Spinal cord (tissue), 10 donors: Measurements from ENCODE around the gene TNIP1. TPM values are rescaled to one million over a fixed set of nuclear protein-coding genes. Genes with fewer than 3 reads are reported as not detected.

ENCODE experiments used
- DNase-seq, 6 donors: peaks; one replicate each; pipeline versions ENCODE4 v3.0.0 to v3.0.0-alpha.2; 2013 to 2015; ENCODE audit warnings: low spot score in 6 of 6, low read depth in 4 of 6
- H3K27ac ChIP-seq: one replicate; pipeline ENCODE4 v1.5.1; 2013; ENCODE audit warnings: low read depth, low read length, control low read depth
- H3K27me3 ChIP-seq: one replicate; pipeline ENCODE4 v1.6.1; 2013; ENCODE audit warnings: low read length; ENCODE audit not compliant: control insufficient read depth, insufficient read depth
- H3K36me3 ChIP-seq: one replicate; pipeline ENCODE4 v1.6.1; 2013; ENCODE audit warnings: low read length; ENCODE audit not compliant: control insufficient read depth, insufficient read depth
- H3K4me1 ChIP-seq: one replicate; pipeline ENCODE4 v1.6.1; 2013; ENCODE audit warnings: low read length; ENCODE audit not compliant: control insufficient read depth, insufficient read depth
- H3K4me3 ChIP-seq: one replicate; pipeline ENCODE4 v1.5.1; 2013; ENCODE audit warnings: low read depth, low read length, control low read depth
- H3K9me3 ChIP-seq: one replicate; pipeline ENCODE4 v1.6.1; 2013; ENCODE audit warnings: low read length; ENCODE audit not compliant: control insufficient read depth, insufficient read depth
- WGBS: methylation state at CpG from one replicate; pipeline ENCODE4 v1.1.5; 2013; ENCODE audit warnings: missing lambda C conversion rate; ENCODE audit not compliant: insufficient coverage; 5-methylcytosine and 5-hydroxymethylcytosine counted together
- polyA plus RNA-seq, 2 donors: library from polyadenylated mRNA; unstranded; fragments of 120-200 nt; gene quantifications; one replicate each; pipeline ENCODE4 v1.2.1, GENCODE V29; 2013; ENCODE audit not compliant: insufficient read length in 2 of 2
- total RNA-seq, 2 donors: library from RNA; depleted of rRNA in 1 of 2; stranded (reverse); fragments of 120-200 nt in 1 of 2; fragments of >200 nt in 1 of 2; gene quantifications; one replicate each; pipeline versions ENCODE4 v1.2.3 to v1.2.4, GENCODE V29; 2013 to 2014
- donor health status: healthy.

The TNIP1 gene
- total and polyA plus RNA-seq, 4 donors = 25.5 to 63.7 (median 52.4) TPM

- no peaks in the 10 kb centered on the region for H3K27me3 ChIP-seq
- no peak overlapping the region for H3K27ac ChIP-seq
- DNase-seq = no peak
- H3K9me3 ChIP-seq = no peaks in the 10 kb centered on the region
- H3K4me3 ChIP-seq = no peak overlapping the region
- H3K4me1 ChIP-seq = no peaks in the 10 kb centered on the region
- H3K36me3 ChIP-seq = peaks cover 60% of the 10 kb centered on the region
- 97% methylated on average over 6 of the region's 11 CpGs for WGBS
These were observed 52.8 kb downstream of the TNIP1 start for GRCh38 chr5:151027961-151028479.

- H3K27ac ChIP-seq = no peak overlapping the region
- H3K4me3 ChIP-seq = no peak overlapping the region
- H3K27me3 ChIP-seq = no peaks in the 10 kb centered on the region
- H3K4me1 ChIP-seq = no peaks in the 10 kb centered on the region
- DNase-seq = no peak
- no peaks in the 10 kb centered on the region for H3K9me3 ChIP-seq
- H3K36me3 ChIP-seq = peaks cover 49% of the 10 kb centered on the region
- 87% methylated on average over 7 of the region's 7 CpGs for WGBS
These were observed 54.2 kb downstream of the TNIP1 start for GRCh38 chr5:151026679-151027078.

DNA sequence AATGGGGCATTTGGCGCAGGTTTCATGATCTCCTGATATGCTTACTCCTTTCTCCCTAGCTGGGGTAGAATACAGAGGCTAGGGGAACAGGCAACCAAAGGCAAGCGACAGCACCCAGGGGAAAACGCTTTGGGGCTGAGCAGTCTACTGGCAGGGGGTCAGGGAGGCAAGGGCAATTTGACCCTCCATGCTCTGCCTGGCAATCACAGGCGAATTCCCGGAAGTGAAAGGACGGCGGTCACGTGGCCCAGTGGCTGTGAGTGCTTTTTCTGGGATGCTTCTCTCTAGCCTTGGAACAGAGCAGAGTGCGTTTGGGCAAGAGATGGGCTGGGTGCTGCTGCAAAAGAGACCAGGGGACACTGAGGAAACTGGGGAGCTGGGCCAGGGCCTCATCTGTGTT is 54.7 kb downstream of the TNIP1 start:
- no peaks in the 10 kb centered on the region for H3K9me3 ChIP-seq
- no peaks in the 10 kb centered on the region for H3K27me3 ChIP-seq
- no peak overlapping the region for H3K27ac ChIP-seq
- H3K36me3 ChIP-seq = peaks cover 43% of the 10 kb centered on the region
- DNase-seq = no peak
- 86% methylated on average over 8 of the region's 9 CpGs for WGBS
- no peak overlapping the region for H3K4me3 ChIP-seq
- H3K4me1 ChIP-seq = peaks cover 2% of the 10 kb centered on the region

GRCh38 chr5:151025250-151025606 is 55.6 kb downstream of the TNIP1 start:
- Histone ChIP-seq H3K27me3 (no peaks in the 10 kb centered on the region), H3K4me1 (peaks cover 10% of the 10 kb centered on the region), H3K4me3 (no peak overlapping the region), H3K36me3 (peaks cover 37% of the 10 kb centered on the region), H3K27ac (no peak overlapping the region), H3K9me3 (no peaks in the 10 kb centered on the region)
- WGBS = 93% methylated on average over 6 of the region's 7 CpGs
- DNase-seq = no peak

- no peak for DNase-seq
- no peak overlapping the region for H3K4me3 ChIP-seq
- H3K4me1 ChIP-seq = peaks cover 12% of the 10 kb centered on the region
- no peak overlapping the region for H3K27ac ChIP-seq
- H3K27me3 ChIP-seq = no peaks in the 10 kb centered on the region
- 96% methylated on average over 3 of the region's 7 CpGs for WGBS
- H3K36me3 ChIP-seq = peaks cover 31% of the 10 kb centered on the region
- H3K9me3 ChIP-seq = no peaks in the 10 kb centered on the region
These were observed 56.2 kb downstream of the TNIP1 start for GRCh38 chr5:151024440-151025249.

DNA sequence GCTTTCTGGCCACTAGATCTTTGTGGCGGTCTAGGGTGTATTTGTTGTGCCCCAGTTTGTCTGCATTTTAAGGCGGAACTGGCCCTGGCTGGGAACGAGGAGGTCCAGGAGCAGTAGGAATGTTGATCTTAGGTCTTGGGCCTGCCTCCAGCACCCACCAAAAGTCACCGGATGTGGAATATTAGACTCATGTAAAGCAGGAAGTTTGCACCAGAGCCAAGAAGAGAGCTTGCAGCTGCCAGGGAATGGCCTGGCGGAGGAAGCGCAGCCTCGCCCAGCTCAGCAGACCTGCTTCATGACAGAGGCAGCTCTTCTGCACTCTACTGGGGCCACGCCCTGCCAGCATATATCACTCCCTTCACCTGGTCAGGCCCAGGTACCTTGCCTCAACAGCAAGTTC is 57.2 kb downstream of the TNIP1 start:
- Histone ChIP-seq H3K27me3 (no peaks in the 10 kb centered on the region), H3K9me3 (no peaks in the 10 kb centered on the region), H3K36me3 (peaks cover 23% of the 10 kb centered on the region), H3K4me3 (no peak overlapping the region), H3K27ac (no peak overlapping the region), H3K4me1 (peaks cover 12% of the 10 kb centered on the region)
- 98% methylated on average over 6 of the region's 8 CpGs for WGBS
- no peak for DNase-seq

DNA sequence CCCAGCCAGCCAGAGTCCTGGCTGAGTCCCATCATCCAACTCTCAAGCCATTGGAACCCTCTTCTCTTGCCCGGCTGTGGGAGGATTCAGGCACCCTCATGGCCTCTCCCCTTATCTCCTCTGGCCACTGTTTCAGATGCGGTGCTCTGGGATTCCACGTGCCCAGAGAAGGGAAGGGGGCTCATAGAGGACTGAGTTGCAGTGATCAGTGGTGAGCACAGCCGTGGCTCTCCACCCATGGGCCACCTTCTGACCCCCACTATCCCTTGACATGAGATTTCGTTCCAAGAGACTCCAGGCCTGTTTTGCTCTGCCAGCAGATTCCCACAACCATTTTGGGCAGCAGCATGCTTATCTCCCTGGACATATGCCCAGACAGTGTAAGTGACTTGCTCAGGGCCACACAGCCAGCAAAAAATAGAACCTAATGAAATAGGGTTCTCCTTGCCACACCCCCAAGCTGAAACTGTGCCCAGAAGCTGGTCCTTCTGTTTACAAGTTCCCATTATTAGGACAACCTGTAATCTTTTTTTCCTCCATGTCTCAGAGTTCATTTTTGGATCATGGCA is 57.7 kb downstream of the TNIP1 start:
- H3K9me3 ChIP-seq = no peaks in the 10 kb centered on the region
- H3K4me3 ChIP-seq = no peak overlapping the region
- H3K36me3 ChIP-seq = peaks cover 18% of the 10 kb centered on the region
- WGBS = 84% methylated on average over 2 of the region's 5 CpGs
- H3K27ac ChIP-seq = no peak overlapping the region
- H3K4me1 ChIP-seq = peaks cover 12% of the 10 kb centered on the region
- no peak for DNase-seq
- H3K27me3 ChIP-seq = no peaks in the 10 kb centered on the region

DNA sequence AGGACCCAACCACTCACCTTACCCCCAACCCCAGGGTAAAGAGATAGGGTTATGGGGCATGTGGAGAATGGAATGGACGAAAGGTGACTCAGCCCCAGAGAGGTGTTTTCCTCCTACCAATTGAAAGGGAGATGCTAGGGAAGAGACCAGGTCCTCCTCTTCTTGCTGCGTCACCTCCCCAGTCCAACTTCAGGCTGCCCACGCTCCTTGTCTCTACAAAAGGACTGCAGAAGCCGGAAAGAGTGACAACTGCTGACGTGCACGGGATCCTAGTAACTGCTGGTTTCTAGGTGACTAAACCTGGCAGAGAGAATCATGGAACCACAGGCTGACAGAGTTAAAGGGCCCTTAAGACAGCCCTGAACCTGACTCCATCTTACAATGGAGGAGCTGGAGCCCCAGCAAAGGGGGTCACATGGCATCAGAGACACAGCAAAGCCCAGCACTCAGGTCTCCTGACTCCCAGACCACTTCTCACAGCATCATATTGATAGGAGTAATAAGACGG is 58.3 kb downstream of the TNIP1 start:
- peaks cover 12% of the 10 kb centered on the region for H3K36me3 ChIP-seq
- peaks cover 12% of the 10 kb centered on the region for H3K4me1 ChIP-seq
- WGBS = 77% methylated on average over 5 of the region's 7 CpGs
- no peak for DNase-seq
- no peak overlapping the region for H3K27ac ChIP-seq
- no peaks in the 10 kb centered on the region for H3K9me3 ChIP-seq
- H3K27me3 ChIP-seq = no peaks in the 10 kb centered on the region
- H3K4me3 ChIP-seq = no peak overlapping the region

DNA sequence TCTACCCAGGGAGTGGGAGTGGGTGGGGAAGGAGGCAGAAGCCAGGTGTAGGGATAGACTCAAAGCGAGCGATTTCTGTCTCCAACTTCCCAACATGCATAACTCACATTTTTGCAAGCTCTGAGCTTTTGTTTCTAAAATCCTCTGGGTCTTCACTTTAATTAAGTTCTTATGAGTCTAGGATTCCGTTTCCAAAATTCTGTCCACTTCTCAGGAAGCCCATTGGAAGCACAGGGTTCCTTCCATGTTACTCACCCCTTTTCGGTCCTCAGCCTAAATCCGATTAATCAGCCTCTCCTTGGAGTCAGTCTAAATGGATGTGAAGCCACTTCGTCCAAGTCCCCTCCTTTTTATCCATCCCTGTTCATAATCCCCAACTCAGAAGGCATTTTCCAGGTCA is 59.1 kb downstream of the TNIP1 start:
- no peak overlapping the region for H3K4me3 ChIP-seq
- 100% methylated on average over 5 of the region's 6 CpGs for WGBS
- no peak for DNase-seq
- H3K27me3 ChIP-seq = no peaks in the 10 kb centered on the region
- peaks cover 12% of the 10 kb centered on the region for H3K4me1 ChIP-seq
- no peaks in the 10 kb centered on the region for H3K9me3 ChIP-seq
- peaks cover 8% of the 10 kb centered on the region for H3K36me3 ChIP-seq
- no peak overlapping the region for H3K27ac ChIP-seq
